Measurements from ENCODE around the gene ACE.
A peak's percentile ranks its signal among the peaks of the same experiment; 100 is the strongest.

The ACE gene

DNA sequence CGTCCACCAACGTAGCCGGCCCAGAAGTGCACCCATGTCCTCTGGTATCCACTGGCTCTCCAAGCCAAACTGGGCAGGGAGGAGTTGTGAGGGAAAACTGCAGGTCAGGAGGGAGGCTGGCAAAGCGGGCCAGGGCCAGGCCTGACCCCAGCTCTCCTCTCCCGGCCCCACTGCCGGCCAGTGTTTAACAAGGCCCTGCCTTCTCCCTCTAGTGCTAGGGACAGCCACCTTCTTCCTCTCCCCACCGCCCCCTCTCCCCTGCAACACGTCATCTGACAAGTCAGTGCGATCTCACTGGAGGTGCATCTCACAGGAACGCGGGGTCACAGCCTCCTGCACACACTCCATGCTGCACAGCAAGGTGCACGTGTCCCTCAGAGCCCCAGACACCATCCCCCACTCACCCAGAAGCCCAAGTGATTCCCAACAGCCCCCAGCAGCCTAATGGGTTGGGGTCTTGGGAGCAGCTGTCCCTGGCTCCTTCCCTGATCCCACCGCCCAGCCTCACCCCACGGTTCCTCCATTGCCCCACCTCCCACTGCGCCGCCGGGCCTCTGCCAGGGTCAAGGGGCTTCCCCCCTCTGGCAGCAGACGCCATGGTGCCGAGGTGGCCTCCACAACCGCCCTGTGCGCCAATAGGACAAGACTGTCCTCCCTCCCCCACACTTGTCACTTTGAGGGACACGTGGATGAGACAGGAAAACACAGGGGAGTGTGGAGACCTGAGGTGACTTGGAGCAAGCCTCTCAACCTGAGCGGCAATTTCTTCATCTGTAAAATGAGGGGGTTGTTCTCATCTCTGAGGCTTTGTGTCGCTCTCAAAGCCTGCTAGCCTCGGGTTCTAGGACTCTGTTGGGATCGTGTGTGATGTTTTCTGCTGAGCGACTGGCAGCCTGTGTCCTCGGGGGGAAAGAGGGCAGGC, 1.1 kb upstream of the ACE start:
- DNase-seq = no peak

DNA sequence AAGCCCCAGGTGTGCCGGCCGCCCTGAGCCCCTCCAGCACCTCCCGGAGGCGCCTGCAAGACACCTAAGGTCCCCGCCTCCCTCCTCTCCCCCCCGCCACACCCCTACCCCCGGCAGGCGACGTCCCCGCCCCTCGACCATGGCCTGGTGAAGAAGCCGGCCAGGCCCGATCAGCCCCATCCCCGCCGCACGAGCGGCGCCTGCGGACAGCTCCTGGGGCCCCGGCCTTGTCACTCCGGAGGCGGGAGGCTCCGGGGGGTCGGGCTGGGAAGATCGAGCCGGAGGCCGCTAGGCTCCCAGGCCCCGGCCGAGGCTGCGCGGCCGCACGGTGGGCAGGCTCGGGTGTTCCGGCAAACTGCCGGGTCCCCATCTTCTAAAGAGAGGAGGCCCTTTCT, 405 bp upstream of the ACE start:
- DNase-seq = peak; percentile 5

DNA sequence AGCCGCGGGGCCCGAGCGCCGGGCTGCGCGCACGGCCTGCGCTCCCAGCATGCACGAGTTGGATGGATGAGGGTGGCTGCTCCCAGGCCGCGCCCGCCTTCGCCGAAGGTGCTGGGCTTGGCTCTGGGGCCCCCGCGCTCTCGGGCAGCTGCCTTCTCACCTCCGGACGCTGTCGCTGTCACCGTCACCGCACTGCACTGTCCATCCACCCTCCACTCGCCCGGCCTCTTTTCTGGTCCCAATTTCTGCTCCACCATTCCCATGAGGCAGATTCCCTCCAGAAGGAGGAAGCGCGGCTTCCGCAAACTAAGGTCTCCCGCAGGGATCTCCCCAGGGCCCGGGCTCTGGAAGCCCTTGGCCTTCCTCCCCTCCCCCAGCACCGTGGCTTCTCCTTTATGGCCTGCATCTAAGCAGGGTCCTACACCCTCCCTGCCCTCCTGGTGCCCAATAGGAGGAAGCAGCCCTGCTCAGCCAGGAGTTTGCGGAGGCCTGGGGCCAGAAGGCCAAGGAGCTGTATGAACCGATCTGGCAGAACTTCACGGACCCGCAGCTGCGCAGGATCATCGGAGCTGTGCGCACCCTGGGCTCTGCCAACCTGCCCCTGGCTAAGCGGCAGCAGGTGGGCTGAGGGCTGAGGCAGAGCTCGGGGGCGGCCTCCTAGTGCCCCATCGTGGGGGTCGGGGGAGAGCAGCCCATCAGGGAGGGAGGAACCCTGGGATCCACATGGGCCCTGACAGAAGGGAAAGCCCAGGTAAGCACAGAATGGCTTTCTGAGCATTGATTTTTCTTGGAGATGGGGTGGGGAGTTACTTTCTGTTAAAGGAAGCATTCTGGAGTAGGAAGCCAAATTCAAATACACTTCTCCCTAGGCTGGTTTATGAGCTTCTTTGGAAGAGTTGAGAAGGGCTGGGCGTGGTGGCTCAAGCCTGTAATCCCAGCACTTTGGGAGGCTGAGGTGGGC, 899 bp downstream of the ACE start:
- no peak for DNase-seq

DNA sequence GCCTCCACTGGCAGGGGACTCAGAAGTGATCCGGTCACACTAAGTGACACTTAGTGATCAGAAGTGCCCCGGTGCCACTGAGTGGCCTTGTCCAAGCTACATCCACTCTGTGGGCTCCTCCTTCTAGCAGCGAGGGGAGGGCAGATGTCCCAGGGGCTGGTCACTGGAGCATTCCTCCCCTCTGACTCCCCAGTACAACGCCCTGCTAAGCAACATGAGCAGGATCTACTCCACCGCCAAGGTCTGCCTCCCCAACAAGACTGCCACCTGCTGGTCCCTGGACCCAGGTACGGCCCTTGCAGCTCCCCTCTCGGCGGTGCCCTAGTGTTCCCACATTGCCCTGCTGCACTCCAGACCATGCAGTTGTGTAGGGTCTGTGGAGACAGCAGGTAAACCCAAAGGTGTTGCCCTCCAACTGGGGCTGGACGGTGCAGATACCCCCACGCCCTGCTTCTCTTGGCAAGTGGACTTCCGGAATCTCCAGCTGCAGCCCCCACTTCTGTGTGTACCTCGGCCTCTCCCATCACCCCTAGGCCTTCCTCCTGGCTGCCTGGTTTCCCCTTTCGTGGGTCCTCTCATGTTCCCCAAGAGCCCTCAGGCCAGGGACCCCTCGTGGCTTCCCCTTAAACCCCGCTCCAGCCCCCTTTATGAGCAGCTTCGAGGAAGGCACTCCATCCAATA, 2.1 kb downstream of the ACE start:
- no peak for DNase-seq

DNA sequence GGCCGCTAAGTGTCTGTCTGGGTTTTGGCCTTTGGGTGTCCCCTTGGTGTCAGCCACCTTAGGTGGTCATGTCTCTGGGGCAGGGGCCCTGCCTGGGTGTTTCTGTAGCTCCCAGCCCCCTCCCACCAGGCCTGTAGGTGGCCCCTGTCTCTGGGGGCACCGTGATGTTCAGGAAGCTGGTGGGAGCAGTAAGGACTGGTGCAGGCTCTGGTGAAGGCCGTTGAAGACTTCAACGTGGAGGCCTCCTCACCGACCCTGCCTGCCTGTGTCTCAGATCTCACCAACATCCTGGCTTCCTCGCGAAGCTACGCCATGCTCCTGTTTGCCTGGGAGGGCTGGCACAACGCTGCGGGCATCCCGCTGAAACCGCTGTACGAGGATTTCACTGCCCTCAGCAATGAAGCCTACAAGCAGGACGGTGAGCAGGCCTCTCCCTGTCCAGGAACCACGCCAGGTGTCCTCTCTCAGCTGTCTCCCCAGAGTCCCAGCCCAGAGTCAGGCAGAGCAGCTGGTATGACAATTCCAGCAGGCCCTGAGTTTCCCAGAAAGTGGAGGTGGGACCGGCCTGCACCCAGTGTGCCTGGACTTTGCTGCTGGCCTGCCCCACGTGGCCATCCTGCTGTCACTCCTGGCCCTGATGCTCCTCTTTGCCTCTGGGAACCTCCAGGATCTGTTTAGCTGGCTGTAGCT, 2.8 kb downstream of the ACE start:
- DNase-seq = peak; percentile 11

DNA sequence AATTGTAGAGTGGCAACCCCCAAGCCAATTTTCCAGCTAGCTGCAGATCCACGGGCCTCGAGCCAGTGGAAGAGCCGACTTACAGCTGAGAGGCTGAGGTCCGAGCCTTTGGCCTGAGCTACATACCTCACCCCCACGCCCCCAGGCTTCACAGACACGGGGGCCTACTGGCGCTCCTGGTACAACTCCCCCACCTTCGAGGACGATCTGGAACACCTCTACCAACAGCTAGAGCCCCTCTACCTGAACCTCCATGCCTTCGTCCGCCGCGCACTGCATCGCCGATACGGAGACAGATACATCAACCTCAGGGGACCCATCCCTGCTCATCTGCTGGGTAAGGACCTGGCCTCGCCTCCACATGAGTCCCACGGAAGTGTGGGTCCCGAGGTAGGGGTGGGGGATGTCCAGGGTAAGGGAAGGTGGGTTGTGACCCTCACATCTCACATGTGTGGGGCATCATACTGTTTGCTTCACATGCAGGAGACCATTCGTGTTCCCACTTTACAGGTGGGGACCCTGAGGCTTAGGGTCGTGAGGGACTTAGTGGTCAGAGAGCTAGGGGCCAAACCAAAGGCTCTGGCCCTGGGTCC, 3.4 kb downstream of the ACE start:
- DNase-seq = no peak

DNA sequence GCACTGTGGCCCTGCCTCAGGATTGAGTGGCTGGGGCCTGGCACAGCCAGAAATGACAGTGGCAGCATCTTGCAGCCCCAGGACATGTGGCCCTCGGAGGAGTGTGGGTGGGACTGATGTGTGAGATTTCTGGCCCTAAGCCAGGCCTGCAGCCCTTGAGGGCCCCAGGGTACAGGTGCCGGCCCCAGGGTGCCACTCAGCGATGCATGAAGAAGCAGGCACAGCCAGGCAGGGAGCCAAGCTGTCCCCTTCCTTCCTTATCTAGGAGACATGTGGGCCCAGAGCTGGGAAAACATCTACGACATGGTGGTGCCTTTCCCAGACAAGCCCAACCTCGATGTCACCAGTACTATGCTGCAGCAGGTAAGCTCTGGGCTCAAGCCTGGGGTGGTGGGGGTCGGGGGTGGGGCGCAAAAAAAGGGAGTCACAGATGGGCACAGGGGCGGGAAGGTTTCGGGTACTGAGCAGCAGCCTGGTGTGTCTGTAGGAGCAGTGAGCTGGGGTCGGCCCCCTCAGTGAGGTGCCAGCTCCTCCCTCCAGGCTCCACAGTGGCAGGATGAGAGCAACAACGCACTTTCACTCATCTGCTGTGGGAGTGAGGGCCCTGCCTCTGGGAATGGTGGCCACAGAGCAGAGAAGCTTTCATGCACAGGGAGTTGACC, 4.1 kb downstream of the ACE start:
- peak; percentile 74 for DNase-seq

DNA sequence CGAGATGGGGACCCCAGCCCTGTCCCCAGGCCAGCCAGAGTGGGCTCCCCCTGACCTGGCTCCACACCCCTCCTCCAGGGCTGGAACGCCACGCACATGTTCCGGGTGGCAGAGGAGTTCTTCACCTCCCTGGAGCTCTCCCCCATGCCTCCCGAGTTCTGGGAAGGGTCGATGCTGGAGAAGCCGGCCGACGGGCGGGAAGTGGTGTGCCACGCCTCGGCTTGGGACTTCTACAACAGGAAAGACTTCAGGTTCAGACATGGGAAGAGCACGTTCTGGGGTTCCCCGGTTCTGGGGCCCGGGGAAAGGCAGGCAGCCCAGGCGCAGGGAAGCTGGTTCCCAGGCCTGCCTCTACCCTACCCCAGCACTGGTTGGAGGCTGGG, 4.6 kb downstream of the ACE start:
- no peak for DNase-seq

DNA sequence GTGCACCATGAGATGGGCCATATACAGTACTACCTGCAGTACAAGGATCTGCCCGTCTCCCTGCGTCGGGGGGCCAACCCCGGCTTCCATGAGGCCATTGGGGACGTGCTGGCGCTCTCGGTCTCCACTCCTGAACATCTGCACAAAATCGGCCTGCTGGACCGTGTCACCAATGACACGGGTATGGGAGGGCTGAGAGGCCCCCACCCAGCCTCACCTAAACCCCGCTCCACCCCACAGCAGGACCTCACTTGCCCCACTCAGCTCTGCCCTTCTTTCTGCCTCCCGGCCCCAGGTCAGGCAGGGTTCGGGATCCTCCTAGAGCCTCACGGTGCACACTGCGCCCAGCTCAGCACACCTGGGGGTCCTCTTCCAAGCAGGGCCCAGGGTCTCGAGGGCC, 5.6 kb downstream of the ACE start:
- no peak for DNase-seq

DNA sequence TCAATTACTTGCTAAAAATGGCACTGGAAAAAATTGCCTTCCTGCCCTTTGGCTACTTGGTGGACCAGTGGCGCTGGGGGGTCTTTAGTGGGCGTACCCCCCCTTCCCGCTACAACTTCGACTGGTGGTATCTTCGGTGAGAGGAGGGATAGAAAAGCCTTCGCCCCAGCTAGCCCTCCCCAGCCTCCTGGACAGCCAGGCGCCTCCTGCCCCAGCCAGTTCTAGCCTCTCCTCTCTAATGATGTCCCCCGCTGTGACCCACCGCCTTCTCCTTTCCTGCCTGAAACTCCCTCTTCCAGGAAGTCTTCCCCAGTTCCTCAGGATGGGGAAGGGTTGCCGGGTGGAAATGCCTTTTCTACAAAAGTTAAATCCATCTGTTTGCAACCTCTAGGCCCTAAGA, 6.2 kb downstream of the ACE start:
- DNase-seq = no peak

DNA sequence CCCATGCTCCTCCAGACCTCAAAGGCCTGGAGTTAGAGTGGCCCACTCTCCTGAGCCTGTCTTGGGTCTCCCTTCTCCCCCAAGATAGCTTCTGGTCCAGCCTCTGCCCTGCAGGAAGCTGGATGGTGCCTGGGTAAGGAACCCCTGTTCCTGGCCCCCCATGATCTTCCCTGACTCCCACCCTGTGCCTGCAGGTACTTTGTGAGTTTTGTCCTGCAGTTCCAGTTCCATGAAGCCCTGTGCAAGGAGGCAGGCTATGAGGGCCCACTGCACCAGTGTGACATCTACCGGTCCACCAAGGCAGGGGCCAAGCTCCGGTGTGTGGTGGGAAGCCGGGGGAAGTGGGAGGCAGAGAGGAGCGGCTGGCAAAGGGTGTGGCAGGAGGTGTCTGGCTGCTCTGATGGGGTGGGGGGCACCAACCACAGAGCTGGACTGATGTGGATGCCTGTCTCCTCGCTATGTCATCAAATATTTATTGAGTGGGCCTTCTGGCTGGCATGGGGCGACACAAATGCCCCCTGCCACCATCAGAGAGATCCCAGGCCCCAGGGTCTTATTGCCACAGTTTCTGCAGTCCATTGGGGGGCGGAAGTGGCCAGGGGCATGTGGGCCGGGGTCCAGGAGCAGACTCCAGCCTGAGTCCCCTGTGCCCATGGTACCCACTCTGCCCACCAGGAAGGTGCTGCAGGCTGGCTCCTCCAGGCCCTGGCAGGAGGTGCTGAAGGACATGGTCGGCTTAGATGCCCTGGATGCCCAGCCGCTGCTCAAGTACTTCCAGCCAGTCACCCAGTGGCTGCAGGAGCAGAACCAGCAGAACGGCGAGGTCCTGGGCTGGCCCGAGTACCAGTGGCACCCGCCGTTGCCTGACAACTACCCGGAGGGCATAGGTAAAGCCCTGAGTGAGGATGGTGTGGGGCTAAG, 7.1 kb downstream of the ACE start:
- no peak for DNase-seq

DNA sequence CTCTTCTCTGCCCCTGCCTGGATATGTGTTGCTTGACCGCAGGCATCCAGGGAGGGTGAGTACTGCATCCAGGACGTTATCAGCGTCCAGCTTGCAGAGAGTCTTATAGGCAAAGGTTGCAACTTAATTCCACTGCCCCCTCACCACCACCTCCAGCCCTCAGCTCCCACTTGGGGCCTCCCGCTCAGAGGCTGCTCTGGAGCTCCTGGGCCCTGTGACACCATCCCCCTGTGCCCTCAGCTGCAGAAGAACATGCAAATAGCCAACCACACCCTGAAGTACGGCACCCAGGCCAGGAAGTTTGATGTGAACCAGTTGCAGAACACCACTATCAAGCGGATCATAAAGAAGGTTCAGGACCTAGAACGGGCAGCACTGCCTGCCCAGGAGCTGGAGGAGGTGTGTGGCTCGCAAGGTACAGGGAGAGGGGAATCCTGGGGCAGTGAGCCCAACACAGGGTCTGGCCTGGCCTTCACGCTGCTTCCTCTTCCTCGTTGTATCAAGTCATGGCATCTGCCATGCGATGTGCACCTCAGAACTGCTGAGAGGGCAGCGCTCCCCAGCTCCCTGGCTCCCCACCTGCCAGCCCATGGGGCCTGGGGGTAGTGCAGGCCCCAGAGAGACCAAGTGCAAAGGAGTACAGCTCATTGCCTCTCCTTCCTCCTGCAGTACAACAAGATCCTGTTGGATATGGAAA, 9.6 kb downstream of the ACE start:
- no peak for DNase-seq

DNA sequence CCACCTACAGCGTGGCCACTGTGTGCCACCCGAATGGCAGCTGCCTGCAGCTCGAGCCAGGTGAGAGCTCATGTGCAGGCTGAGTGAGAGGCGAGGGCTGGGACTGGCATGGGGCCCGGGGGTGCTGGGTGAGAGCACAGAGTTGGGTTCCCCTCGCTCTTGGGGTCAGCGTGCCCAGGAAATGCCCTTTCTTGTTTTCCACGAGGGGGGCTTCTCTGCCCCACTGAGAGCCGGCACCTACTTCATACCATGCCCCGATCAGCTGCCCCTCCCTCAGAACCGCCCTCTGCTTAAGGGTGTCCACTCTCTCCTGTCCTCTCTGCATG, 10.1 kb downstream of the ACE start:
- DNase-seq = no peak

DNA sequence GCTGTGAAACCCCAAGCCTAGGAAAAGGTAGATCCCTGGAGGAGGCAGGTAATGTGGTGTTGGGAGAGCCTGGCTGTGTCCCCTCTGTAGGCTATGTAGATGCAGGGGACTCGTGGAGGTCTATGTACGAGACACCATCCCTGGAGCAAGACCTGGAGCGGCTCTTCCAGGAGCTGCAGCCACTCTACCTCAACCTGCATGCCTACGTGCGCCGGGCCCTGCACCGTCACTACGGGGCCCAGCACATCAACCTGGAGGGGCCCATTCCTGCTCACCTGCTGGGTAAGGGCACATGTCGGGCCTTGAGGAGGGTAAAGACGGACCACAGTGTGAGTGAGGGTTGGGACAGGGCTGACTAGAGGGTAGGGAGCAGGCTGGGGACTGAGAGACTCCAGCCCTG, 12.0 kb downstream of the ACE start:
- no peak for DNase-seq

DNA sequence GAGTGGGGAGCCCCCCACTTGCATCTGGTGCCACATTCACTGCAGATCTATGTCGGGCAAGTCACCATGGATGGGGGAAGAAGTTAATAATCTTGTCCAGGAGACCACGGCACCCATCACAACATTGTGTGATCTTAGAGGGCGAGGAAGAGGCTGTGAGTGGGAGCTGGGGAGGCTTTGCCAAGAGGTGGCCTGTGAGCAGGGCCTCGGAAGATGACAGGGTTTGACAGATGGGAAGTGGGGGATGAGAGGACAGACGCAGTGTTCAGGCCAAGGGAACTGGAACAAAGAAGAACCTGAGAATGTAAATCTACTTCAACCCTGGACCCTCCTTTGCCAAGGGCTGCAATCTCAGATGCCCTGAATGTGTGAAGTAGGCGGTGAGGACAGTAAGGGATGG, 12.4 kb downstream of the ACE start:
- no peak for DNase-seq

DNA sequence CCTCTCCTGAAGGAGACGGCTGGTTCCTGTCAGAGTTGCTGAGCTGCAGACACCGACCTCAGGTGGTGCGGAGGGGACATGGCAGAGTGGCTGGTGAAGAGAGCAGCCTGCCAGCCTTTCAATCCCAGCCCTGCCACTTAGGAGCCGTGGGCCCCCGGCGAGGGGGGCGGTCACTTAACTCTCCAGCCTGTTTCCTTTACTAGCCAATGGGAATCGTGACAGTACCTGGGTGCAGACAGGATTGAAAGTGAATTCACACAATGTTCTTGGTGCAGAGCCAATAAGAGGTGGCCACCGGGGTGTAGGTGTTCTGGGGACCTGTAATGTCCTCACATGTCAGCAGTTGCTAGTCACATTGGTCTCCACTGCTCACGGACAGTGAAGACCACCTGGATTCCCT, 13.5 kb downstream of the ACE start:
- no peak for DNase-seq

DNA sequence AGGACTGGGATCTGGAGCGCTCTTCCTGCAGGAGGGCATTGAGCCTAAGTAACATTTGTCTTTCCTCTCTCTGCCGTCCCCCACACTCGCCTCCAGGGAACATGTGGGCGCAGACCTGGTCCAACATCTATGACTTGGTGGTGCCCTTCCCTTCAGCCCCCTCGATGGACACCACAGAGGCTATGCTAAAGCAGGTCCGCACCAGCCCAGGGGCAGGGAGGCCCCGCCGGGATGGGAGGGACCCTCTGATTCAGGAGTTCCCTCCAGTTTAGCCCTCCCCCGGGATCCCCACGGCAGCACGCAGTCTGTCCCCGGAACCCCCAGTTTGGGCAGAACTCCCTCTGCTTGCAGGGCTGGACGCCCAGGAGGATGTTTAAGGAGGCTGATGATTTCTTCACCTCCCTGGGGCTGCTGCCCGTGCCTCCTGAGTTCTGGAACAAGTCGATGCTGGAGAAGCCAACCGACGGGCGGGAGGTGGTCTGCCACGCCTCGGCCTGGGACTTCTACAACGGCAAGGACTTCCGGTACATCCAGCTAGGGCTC, 14.1 kb downstream of the ACE start:
- no peak for DNase-seq

DNA sequence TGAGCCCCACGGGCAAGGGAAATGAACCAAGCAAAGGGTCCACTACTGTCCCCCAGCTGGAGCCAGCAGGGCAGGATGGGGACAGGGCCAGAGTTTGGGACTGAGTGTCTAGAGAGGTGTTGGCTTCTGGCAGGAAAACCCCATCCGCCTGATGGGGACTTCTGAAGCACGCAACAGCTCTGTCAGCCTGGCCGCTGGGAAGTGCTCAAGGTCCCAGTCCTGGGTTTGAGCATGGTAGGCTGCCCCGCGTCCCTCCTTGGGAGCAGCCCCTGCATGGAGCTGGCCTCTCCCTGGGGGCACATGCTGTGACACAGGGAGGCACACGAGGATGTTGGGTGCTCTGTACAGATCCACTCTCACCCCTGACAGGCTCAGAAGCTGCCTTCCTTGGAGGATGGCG, 14.6 kb downstream of the ACE start:
- no peak for DNase-seq

DNA sequence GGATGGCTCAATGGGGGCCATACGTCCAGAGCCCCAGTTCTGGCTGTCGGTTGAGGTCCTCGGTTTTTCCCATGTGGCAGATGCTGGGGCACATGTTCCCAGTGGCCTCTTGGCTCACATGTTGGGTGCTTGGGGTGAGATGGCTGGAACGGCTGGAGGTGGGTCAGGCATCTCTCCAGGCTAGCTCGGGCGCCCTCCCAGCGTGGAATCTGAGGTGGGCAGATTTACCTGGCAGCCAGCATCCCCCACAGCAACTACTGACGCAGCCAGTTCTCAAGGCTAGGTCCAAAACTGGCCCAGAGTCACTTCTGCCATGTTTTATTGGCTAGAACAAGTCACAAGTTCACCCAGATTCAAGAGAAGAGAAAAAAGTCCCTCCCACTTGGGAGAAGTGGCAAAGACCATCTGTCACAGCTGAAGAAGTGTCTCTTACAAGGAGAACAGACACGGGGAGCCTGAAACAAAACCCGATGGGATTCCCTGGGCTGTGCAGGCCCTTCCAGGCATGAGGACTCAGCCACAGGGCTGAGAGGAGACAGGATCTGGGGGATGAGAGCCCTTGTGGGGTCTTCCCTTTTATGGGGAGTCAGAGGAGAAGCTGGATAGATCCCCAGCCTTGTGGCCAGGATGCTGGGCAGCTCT, 15.2 kb downstream of the ACE start:
- no peak for DNase-seq
